ENCODE measurements around the gene SLC15A1. TPM values are rescaled to one million over a fixed set of nuclear protein-coding genes. Genes with fewer than 3 reads are reported as not detected.

Gene SLC15A1
- total RNA-seq, 2 experiments from 2014 or later = not detected

Other genes with a start within 250 kb of the SLC15A1 start
- 100 to 1,000 TPM; 160 to 170 TPM for gene STK24, start 175.6 kb downstream of the SLC15A1 start, total RNA-seq
- gene DOCK9, start 225.4 kb upstream of the SLC15A1 start, total RNA-seq = 100 to 1,000 TPM; 129 to 132 TPM

Data from activated CD4-positive, alpha-beta T cell treated with anti-CD3 and anti-CD28 coated beads, Interleukin-2, amount 10 ng/mL, durations not matched to agents 7 days and 5 days (primary cell).